GM21390 (cell line): ENCODE data around the gene ARF3.

ENCODE experiments used
- ATAC-seq: cut with Tn5 transposase; IDR thresholded peaks from one replicate; pipeline ENCODE4 v1.9.1; 2021; ENCODE audit not compliant: unreplicated experiment

ARF3 gene

DNA sequence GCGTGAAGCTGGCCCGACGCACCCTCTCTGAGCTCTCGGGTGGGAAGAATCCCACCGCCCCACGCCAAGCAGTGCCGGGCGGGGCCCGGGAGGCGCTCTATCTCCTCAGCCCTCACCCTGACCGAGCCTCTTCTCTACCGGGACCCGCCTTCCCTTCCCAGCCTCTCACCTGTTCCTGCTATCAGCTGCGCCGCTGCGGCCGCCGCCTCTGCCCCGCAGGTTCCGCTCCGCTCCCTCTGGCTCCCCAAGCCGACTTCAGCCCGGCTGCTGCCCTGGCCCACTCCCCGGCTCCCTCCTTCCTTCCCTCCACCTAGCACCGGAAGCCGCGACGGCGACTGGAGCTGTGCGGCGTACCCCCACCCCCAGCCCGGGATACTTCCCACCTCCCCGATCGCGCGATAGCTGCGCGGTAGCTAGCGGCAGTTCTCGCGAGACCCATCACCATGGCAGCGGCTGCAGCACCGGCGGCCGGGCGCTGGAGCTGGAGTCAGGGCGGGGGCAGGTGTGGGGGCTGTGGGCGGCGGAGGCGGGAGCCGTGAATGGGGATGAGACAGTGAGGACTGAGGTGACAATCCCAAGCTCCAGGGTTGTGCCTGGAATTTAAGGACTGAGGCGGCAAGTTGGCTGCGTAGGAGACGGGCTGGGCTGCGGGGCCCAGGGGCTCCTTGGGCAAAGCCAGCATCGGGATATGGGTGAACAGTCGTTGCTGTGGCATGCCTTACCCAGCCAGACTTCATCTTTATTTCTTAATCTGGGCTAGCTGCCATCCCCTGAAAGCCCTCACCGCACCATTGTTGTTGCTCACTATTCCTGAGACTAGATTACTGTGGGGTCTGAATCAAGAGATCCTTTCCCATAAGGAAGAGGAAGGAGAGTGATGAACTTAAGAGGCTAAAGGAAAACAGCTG is at the start of gene ARF3:
TSS of gene ARF3 (minus strand) at position 347 of the 908 bp plus-strand sequence. CDS start 16,392 bp downstream, outside the sequence.
- peak; percentile 88 for ATAC-seq

DNA sequence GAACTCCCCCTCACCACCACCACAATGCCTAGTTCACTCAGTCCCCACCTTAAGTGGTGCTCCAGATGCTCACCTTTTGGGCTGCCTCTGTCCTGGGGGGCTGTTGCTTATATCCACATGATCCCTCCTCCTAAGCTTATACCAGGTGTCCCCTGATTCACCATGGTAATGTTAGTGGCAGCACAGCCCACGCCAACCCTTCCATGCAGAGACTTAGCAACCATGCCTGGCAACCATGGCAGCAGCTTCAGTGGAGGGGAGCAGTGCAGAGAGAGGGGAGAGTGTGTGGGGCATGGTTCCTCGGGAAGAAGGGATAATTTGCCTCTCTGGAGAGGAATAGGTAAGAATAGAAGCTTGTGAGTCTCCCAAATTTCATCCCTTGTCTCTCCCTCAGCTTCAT is 43.1 kb upstream of the ARF3 start:
- no peak for ATAC-seq

GRCh38 chr12:48999371-49000131 is 42.3 kb upstream of the ARF3 start, which contains the start of gene DDN:
Gene DDN (minus strand): TSS chr12:48999375. CDS start chr12:48999287, 88 bp downstream.
- peak; percentile 45 for ATAC-seq

- ATAC-seq = peak; percentile 11
These were observed 41.4 kb upstream of the ARF3 start for GRCh38 chr12:48998497-48999353.

GRCh38 chr12:48997719-48998496 is 40.6 kb upstream of the ARF3 start:
- ATAC-seq = peak; percentile 37

DNA sequence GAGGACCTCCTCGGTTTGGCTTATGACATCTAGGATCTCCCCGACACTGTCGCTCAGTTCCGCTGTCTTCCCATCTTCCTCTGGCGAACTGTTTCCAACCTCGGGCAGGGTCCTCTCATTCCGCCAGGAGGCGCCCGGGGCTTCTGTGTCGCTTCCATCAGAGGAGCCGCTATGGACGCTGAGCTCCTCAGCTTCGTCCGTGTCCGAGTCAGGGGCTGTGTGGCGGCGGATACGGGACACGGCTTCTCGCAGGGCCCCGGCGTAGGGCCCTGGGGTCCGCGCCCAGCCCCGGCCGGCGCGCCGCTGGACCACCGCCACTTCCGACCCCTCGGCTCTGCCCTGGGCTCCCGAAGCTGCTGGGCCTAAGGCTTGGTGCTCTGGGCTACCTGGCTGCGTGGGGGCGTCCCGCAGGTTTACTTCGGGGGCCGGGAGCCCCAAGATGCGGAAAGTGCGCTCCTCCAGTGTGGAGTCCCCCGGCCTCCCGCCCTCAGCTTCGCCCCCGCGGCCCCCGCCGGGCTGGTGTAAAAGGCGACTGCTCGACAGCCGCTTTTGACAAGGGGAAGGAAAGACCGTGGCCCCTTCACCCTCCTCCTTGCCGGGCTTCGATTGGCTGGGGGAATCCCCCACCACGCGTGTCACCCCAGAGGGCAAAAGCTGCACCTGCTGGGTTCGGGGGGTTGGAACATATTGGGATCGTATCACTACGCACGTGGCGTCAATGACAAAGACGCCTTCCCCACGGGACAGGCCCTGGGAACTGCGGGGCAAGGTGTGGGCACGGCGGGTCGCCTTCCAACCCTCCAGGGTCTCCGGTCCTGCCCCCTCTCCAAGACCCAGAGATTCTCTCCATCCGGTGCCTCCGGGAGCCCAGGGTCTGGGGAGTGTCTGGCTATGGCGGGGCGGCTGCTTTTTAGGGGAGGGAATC is 39.8 kb upstream of the ARF3 start:
- no peak for ATAC-seq

GRCh38 chr12:48995086-48995879 is 38.0 kb upstream of the ARF3 start:
- ATAC-seq = no peak

DNA sequence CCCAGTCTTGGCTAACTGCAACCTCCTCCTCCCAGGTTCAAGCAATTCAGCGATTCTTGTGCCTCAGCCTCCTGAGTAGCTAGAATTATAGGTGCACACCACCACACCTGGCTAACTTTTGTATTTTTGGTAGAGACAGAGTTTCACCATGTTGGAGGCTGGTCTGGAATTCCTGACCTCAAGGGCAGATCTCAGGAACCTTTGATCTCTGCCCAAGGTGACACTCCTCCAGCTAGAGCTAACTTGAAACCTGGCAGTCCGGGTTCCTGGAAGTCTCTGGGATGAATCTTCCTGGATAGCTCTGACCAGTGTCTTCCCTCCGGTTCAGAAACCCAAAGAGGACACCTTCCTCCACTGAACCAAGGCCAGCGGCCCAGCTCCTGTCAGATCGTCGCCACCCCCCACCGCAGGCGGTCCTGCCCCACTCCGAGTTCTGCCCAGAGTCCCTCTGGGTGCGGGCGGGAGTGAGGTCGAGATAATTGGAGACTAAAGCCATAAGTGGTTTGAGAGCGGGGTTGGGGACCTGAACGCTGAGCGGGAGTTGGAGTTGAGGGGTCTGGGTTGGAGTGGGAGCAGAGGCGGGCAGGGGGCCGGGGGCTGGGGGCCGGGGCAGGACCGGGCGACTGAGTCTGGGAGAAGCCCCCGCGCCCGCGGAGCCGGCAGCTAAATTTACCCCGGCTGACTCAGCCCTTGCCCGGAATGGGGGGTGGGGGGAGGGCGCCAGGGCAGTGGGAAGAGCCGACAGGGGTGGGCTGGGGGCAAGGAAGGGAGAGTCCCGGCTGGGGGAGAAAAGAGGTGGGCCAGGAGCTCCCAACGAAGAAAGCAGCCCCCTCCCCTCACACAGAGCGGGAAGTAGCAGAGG is 37.2 kb upstream of the ARF3 start:
- ATAC-seq = no peak

DNA sequence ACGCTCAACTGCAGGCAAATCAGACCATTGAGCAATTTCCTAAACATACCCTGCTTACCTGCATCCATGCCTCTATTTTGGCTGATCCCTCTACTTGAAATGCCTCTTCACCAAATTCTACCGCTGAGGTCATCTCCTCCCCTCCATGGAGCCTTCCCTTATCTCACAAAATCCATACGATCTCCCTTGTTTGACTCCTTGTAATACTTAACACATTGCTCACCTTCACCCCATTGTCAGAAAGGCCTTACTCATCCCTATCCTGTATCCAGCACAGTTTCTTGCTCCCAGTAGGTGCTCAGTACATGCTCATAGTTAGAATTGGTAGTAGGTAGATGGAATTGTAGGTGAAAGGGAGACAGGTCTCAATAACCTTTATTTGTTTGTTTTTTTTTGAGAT is 36.5 kb upstream of the ARF3 start:
- ATAC-seq = no peak

- ATAC-seq = no peak
These were observed 34.2 kb upstream of the ARF3 start for GRCh38 chr12:48991247-48992050.

- ATAC-seq = no peak
These were observed 33.3 kb upstream of the ARF3 start for GRCh38 chr12:48990552-48990951.

- no peak for ATAC-seq
These were observed 30.9 kb upstream of the ARF3 start for GRCh38 chr12:48988030-48988649.

DNA sequence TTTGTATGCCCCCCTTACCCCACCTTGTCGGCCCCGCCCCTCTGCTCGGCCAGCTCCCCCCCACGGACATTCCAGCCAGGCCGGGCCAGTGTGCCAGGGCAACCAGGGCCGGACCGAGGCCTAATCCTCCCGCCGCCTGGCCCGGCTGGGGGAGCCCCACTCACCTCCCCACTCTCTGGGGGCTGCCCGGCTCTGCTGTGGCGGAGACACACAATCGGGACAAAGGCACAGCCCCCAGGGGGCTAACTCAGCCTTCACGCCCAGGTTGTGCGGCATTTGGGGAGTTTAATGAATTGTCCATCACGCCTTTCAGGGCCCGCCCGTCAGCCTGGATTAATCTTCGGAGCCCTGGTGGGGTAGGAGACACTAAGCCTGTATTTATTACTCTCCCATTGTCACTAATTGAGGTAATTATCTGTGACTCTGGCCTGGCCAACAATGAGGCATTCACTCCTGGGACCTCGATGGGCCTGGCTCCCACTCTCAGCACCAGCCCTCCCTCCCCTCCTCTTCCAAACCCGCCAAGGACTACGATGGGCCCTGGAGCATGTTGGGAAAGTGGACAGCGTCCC is 29.5 kb upstream of the ARF3 start:
- no peak for ATAC-seq

DNA sequence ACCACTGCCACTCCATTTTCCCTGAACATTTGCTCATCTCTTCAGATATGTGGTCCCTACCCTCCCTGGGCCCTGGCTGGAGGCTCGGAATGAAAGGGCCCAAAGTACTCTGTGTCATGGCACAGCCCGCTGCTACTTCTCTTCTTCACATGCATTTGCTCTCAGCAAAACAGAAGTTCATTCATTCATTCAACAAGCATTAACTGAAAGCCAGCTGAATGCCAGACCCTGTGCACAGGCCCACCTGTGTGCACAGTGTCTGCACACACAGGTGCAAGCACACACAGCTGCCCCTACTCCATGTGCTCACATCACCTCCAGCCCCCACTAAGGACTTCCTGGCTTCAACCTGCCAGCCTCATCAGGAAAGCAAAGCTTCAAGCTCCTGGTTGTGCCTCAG is 28.6 kb upstream of the ARF3 start:
- ATAC-seq = no peak

GRCh38 chr12:48985475-48985897 is 28.2 kb upstream of the ARF3 start:
- no peak for ATAC-seq
